Activated CD4-positive, alpha-beta T cell treated with anti-CD3 and anti-CD28 coated beads, Interleukin-2, Interleukin-6, amounts not matched to agents 100 ng/mL and 50 ng/mL, durations not matched to agents 16 hours and 8 hours (primary cell): ENCODE data around the gene SMAD5.

Experiments used
- DNase-seq: peaks from one replicate; pipeline ENCODE4 v3.0.0-alpha.2; 2020

Gene SMAD5

GRCh38 chr5:136199408-136199807 is 66.8 kb downstream of the SMAD5 start:
- DNase-seq: no peak

- no peak for DNase-seq
Measured at GRCh38 chr5:136200130-136200529, 67.5 kb downstream of the SMAD5 start.

- DNase-seq: no peak
Measured at GRCh38 chr5:136200761-136201160, 68.1 kb downstream of the SMAD5 start.

DNA sequence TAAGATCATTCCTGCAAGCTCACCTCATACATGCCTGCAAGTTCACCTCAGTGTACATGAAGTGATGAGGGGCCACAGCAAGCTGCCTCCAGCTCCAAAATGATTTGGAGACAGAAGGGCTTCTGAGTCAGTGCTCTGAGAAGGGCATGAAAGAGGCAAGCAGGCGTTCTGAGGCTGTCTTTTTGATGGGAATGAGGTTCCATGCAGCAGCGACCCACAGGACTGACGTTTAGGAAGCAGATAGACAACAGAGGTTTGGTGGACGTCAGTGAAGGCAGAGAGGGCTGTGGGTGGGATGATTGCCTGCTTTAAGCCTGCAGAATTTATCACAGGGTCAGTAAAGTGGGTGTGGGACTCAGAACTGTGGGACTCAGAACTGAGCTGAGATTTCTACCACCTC is 69.2 kb downstream of the SMAD5 start:
- no peak for DNase-seq

GRCh38 chr5:136202469-136203205 is 70.0 kb downstream of the SMAD5 start:
- DNase-seq: no peak

- no peak for DNase-seq
Measured at GRCh38 chr5:136203303-136203922, 70.8 kb downstream of the SMAD5 start.

- DNase-seq: no peak
Measured at GRCh38 chr5:136205061-136205702, 72.5 kb downstream of the SMAD5 start.

GRCh38 chr5:136205941-136206340 is 73.3 kb downstream of the SMAD5 start:
- no peak for DNase-seq

DNA sequence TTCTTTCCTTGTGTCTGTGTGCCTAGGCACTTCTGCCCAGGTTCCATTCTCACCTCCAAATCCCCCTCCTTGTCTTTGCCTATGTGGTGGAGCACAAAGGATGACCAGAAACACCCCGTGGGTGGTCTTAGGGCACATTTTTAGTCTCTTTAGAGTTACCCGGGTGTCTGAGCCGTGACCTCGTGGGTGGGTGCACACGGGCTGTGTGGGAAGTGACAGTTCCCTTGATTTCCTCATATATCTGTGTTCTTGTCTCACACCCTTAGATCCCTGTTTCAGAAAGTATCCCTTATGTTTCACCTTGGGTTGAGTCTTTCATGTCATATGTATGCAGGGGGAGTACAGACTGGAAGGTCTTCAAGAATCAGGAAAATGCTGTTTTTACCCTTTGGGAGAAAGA is 73.7 kb downstream of the SMAD5 start:
- no peak for DNase-seq

DNA sequence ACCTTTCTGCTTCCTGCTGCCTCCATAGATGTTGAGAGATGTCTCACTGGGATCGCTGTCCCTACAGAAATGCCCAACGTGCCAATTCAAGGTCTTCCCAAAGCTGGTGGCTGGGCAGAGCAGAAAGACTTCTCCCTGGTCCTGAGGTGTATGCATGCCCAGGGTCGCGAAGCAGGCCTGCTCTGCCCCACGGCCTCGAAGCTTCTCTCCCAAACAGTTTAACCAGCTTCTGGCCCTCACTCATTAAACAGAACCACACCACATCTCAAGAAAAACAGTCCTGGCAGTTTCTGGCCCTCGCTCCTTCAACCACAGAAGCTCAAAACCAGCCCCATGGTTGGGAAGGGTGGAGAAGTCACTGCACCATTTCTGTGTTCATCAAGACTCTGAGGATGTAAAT is 75.0 kb downstream of the SMAD5 start:
- DNase-seq: no peak

- no peak for DNase-seq
Measured at GRCh38 chr5:136208916-136209315, 76.3 kb downstream of the SMAD5 start.

GRCh38 chr5:136209346-136209910 is 76.8 kb downstream of the SMAD5 start:
- no peak for DNase-seq

DNA sequence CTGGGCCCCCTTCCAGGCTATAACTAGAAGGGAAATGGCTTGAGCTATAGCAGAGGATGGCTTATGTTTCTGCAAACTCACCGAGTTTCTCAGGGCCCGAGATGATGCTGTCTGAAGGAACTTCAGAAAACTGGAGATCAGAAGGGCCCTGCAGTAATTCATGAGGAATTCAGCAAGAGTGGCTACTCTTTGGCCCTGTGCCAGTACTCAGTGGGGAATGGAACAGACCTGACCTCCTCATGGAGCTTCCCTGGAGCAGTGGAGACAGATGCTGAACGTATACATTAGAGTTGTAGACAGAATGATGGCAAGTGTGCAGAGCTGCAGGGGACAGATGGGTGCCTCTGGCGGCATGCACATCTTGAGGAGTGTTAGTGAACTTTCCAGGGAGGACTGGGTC is 77.6 kb downstream of the SMAD5 start:
- no peak for DNase-seq

DNA sequence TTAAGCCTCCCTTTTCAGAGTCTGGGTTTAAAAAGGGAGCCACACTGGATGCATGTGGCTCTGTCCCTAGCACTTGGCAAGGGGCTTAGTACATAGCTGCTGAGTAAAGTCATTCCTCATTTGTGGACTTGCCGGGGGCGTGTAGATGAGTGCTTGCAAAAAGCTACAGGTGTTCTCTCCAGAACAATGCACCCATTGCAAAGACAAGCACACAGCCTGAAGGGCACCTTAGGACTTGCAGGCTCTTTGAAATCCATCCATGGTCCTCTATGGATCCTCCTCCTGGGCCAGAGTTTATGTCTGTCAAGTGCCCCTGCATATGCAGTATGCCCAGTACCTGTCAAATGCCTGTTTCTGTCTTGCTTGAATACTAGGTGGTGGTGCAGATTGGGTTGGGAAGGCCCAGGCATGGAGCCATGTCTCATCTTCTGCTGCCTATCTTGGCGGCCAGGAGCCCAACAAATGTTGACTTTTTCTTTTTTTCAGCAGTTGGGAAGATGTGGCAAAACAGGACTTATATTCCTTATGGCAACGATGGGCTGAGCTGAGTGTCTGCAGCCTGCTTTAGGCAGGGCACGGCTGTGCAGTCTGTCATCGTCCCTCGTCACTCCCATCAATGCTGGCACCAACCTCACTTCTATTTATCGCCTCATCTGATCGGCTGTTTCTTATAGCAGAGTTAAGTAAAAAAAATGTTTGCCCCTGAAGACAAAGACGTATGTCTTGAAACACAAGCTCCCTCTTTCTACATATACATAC is 78.8 kb downstream of the SMAD5 start:
- no peak for DNase-seq

GRCh38 chr5:136212252-136212721 is 79.6 kb downstream of the SMAD5 start:
- DNase-seq: peak; percentile 52

- DNase-seq: no peak
Measured at GRCh38 chr5:136213919-136214493, 81.4 kb downstream of the SMAD5 start.

- DNase-seq: no peak
Measured at GRCh38 chr5:136215812-136216211, 83.2 kb downstream of the SMAD5 start.

GRCh38 chr5:136216230-136216629 is 83.6 kb downstream of the SMAD5 start:
- DNase-seq: no peak

DNA sequence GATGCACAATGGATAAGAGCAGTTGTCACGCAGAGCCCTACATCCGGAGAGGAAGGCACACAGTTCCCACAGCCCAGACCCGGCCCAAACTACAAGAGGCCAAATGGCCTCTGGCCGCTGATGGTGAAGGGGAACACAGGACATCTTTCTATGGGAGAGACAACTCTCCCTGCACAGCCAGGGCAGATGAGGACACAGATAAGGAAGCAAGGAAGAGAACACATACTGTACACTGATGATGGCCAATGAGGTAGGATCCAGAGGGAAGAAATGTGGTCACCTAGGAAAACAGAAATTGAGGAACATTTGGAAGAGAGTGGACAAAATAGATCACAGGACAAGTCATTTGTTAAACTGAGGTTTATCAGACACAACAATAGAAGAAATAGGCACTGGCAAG is 88.7 kb downstream of the SMAD5 start:
- DNase-seq: no peak

DNA sequence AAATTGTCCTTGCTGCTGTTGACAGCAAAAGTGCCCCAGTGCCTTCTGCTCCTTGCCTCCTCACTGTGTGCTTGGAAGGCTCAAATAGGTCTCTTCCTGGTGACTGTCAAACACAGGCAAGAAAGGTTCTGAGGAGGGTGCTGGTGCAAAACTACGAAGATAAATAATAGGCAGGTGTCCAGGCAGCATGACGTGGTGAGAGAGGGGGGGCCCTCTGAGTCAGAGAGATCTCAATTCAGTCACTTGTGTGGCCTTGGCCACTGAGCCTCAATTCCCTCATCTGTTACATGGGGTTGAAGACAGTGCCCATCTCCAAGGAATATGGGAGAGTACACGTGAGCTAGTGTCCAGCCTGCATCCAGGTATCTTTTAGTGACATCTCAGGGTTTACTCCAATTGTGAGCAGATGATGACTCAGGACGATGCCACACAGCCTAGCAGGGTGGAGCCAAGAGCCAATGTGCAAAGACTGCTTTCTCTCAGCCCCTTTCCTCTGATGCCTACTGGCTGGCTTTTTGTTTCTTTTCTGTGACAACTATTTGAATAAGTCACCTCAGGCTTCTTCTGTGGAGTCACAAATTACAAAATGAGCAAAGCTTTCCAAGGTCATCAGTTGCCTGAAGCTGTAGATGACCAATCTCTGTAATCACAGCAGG is 90.1 kb downstream of the SMAD5 start:
- no peak for DNase-seq

DNA sequence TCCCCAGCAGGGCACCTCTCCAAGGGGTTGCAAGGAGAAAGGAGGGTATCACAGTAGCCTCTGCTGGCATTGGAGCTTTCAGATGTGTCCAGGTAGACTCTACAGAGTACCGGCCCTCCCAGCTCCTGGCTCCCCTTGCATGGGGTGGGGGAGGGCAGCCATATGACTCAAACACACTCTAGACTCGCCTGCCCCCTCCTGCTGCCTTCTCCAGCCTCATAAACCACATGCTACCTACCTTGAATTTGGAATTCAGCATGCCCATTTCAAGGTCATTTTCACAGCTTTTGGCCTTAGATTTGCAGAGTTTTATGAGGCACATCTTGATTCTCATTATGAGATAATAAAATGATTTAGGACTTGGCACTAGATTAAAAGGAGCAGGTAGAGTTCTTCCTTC is 93.2 kb downstream of the SMAD5 start:
- no peak for DNase-seq

DNA sequence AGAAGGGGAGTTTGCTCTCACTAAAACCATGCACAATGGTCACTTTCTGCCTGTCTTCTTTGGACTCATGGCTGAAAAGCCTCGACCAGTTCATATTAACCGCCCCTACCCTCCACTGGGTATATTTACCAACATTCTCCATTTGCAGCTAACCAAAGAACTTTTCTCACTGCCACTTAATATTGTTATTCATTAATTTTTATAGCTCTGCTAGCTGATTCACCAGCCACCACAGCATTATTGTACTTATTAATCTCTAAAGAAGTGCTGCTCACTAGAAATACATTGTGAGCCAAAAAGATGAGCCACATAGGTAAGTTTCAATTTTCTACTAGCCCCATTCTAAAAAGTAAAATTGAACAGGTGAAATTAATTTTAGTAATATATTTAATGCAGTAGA is 93.8 kb downstream of the SMAD5 start:
- DNase-seq: no peak
